ENCODE measurements around the gene KRT3. TPM values are rescaled to one million over a fixed set of nuclear protein-coding genes. Genes with fewer than 3 reads are reported as not detected.
"Not testable (repeated sequence)": the region's sequence is repeated elsewhere in the genome, so short reads cannot be mapped to it uniquely, and the experiment has no call there.

KRT3 gene
- total RNA-seq, 1 experiment from 2014 or later, result not detected

- no peak for ATAC-seq
- Histone ChIP-seq H3K27me3 (ENCODE audit: control insufficient read depth, insufficient read depth, low read length) (peaks cover 12% of the 10 kb centered on the region), H3K36me3 (ENCODE audit: control insufficient read depth, insufficient read depth, low read length) (no peaks in the 10 kb centered on the region), H3K4me1 (ENCODE audit: control insufficient read depth, insufficient read depth, low read length) (no peaks in the 10 kb centered on the region), H3K4me3 (ENCODE audit: low read depth in 2 of 2, low read length in 2 of 2) (no peak overlapping the region), H3K27ac (ENCODE audit: low read length) (no peak overlapping the region), H3K9me3 (ENCODE audit: control insufficient read depth, insufficient read depth, low read depth, low read length) (no peaks in the 10 kb centered on the region)
- BruUV-seq (replicated peaks), result no TSS peak
- ChIA-PET CTCF (no interaction called here), POLR2A (interaction anchor here (0.6 kb wide), 1 partner anchor 141 kb away, joined by 5 read pairs; no protein-coding TSS in a partner anchor)
- no peak for TF ChIP-seq CTCF (IDR thresholded peaks at IDR 0.05)
- TF ChIP-seq TCF7L2 (IDR thresholded peaks at IDR 0.05; ENCODE audit: low read depth, low read length), result no peak
- no peak for TF ChIP-seq REST (IDR thresholded peaks at IDR 0.05; ENCODE audit: insufficient read depth in 1 of 2, low read depth in 2 of 2, low read length in 1 of 2)
- no peak for TF ChIP-seq SIN3A (IDR thresholded peaks at IDR 0.05; ENCODE audit: borderline replicate concordance, insufficient read depth, low read depth, low read length)
- TF ChIP-seq POLR2AphosphoS5 (IDR thresholded peaks at IDR 0.05; ENCODE audit: low read depth, low read length), result no peak
- in situ Hi-C loops (cut with HindIII; ENCODE audit: low pct_unique_long_range_greater_than_20kb, low sequenced_read_pairs), result no loop called here
- DNase-seq (ENCODE audit: low read depth, low spot score), result no peak
- intact Hi-C loops (cut with micrococcal nuclease; ENCODE audit: unreplicated experiment), result no loop called here
Observed at GRCh38 chr12:52751795-52752194, 44.1 kb downstream of the KRT3 start.

- H3K4me1 ChIP-seq (ENCODE audit: control insufficient read depth, insufficient read depth, low read length); CTCF ChIA-PET; in situ Hi-C loops (cut with HindIII; ENCODE audit: low pct_unique_long_range_greater_than_20kb, low sequenced_read_pairs); H3K4me3 ChIP-seq (ENCODE audit: low read depth in 2 of 2, low read length in 2 of 2); intact Hi-C loops (cut with micrococcal nuclease; ENCODE audit: unreplicated experiment); H3K36me3 ChIP-seq (ENCODE audit: control insufficient read depth, insufficient read depth, low read length); BruUV-seq (replicated peaks); H3K27ac ChIP-seq (ENCODE audit: low read length); ATAC-seq; DNase-seq (ENCODE audit: low read depth, low spot score); H3K9me3 ChIP-seq (ENCODE audit: control insufficient read depth, insufficient read depth, low read depth, low read length); POLR2A ChIA-PET: not testable (repeated sequence)
- H3K27me3 ChIP-seq (ENCODE audit: control insufficient read depth, insufficient read depth, low read length), result peaks cover 12% of the 10 kb centered on the region
Observed at GRCh38 chr12:52750532-52750931, 45.4 kb downstream of the KRT3 start.

- Histone ChIP-seq H3K27ac (ENCODE audit: low read length) (no peak overlapping the region), H3K9me3 (ENCODE audit: control insufficient read depth, insufficient read depth, low read depth, low read length) (no peaks in the 10 kb centered on the region), H3K4me3 (ENCODE audit: low read depth in 2 of 2, low read length in 2 of 2) (no peak overlapping the region), H3K36me3 (ENCODE audit: control insufficient read depth, insufficient read depth, low read length) (no peaks in the 10 kb centered on the region), H3K4me1 (ENCODE audit: control insufficient read depth, insufficient read depth, low read length) (no peaks in the 10 kb centered on the region), H3K27me3 (ENCODE audit: control insufficient read depth, insufficient read depth, low read length) (peaks cover 12% of the 10 kb centered on the region)
- in situ Hi-C loops (cut with HindIII; ENCODE audit: low pct_unique_long_range_greater_than_20kb, low sequenced_read_pairs), result no loop called here
- POLR2A ChIA-PET, result no interaction called here
- BruUV-seq (replicated peaks), result no TSS peak
- ATAC-seq (no peak), DNase-seq (ENCODE audit: low read depth, low spot score) (no peak)
- CTCF ChIA-PET, result interaction anchor here (0.5 kb wide), 1 partner anchor 51 kb away, joined by 6 read pairs; no protein-coding TSS in a partner anchor
- intact Hi-C loops (cut with micrococcal nuclease; ENCODE audit: unreplicated experiment), result no loop called here
- TF ChIP-seq POLR2AphosphoS5 (IDR thresholded peaks at IDR 0.05; ENCODE audit: low read depth, low read length) (no peak), SIN3A (IDR thresholded peaks at IDR 0.05; ENCODE audit: borderline replicate concordance, insufficient read depth, low read depth, low read length) (no peak), TCF7L2 (IDR thresholded peaks at IDR 0.05; ENCODE audit: low read depth, low read length) (no peak)
Observed at GRCh38 chr12:52749827-52750226, 46.1 kb downstream of the KRT3 start.

Data from Panc1 (cell line).